ENCODE results near the gene ULBP1. TPM values are rescaled to one million over a fixed set of nuclear protein-coding genes. Genes with fewer than 3 reads are reported as not detected.
"Not testable (repeated sequence)": the region's sequence is repeated elsewhere in the genome, so short reads cannot be mapped to it uniquely, and the experiment has no call there.

The ULBP1 gene
- total and polyA plus RNA-seq, 2 experiments from 2014 or later: 0.27 TPM

DNA sequence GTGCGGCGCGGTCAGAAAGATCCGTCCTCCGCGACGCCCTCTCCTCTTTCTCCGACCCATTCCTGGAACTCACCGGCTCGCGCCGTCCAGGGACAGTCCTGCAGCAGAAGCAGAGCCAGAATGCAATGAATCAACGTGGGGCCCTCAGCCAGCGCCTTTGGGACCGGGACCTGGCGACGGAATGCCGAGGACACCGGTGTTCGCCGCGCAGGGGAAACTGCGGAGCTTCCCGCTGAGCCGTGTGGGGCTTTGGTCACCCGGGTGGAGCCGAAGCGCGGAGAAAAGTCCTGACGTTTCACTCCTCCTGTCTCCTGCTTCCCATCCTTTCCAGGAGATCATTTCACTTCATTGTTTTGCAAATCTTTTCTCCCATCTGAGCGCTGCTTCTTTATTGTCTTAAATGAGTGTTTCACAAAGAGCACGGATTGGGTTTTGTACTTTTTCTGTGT, 26.5 kb downstream of the ULBP1 start:
- 3% methylated on average over 32 of the region's 32 CpGs for WGBS (ENCODE audit: low lambda C conversion rate, missing lambda C conversion rate)
- Histone ChIP-seq H3K9me3 (ENCODE audit: low read depth) (no peaks in the 10 kb centered on the region), H3K4me1 (ENCODE audit: insufficient read depth) (peaks cover 12% of the 10 kb centered on the region), H3K4me3 (peak overlapping the region; percentile 26), H3K27me3 (peaks cover 97% of the 10 kb centered on the region), H3K4me2 (peak overlapping the region; percentile 90), H3K9me2 (replicated peaks; ENCODE audit: insufficient read depth) (no peaks in the 10 kb centered on the region), H2AFZ (peak overlapping the region; percentile 49), H3K79me2 (no peaks in the 10 kb centered on the region), H3K36me3 (replicated peaks; ENCODE audit: insufficient read depth, low read depth) (no peaks in the 10 kb centered on the region), H4K20me1 (ENCODE audit: insufficient read depth, poor library complexity, severe bottlenecking) (no peaks in the 10 kb centered on the region), H3K27ac (no peak overlapping the region)
- TF ChIP-seq EZH2phosphoT487 (IDR thresholded peaks at IDR 0.05; ENCODE audit: low read depth, severe bottlenecking, unreplicated experiment): no peak
- peak; percentile 90 for TF ChIP-seq EZH2 (IDR thresholded peaks at IDR 0.05; ENCODE audit: borderline replicate concordance)
- no peak for DNase-seq (ENCODE audit: low spot score)

DNA sequence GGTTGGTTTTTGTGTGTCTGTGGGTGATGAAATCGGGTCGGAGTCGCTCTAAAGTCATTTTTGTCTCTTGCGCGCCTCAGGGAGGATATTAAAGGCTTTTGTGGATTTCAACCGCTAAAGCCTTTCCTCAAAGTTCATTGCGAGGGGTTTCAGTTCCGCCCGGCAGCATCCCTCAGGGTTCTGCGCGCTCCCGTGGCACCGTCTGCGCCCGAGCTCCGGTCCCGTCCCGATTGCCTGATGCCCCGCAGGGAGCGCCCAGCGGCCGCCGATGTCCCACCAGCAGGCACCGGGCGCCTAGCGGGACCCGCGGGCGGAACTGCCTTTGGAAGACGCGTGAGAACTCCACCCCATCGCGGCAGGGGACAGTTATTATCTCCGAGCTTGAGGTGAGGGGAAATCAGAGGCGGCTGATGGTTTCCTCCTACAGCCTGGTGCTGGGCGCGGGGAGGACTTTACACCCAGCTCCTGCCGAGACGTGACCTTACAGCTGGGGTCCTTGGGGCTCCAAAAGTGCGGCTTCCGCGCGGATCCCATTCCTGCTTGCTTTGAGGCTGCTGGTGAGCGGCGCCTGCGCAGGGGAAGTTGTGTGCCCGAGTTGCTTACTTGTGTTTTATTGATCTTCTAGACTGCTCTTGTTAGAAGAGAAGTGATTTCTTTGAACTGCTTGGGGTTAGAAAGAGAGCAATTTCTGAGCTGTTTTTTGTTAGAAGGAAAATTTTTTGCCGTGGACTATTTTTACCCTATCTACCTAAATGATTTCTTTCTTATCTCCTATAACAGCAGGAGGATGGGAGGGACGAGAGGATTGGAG, 27.1 kb downstream of the ULBP1 start:
- Histone ChIP-seq H3K79me2 (no peaks in the 10 kb centered on the region), H2AFZ (peak overlapping the region; percentile 49), H3K4me3 (peak overlapping the region; percentile 26), H3K9me3 (ENCODE audit: low read depth) (no peaks in the 10 kb centered on the region), H3K27me3 (peaks cover 93% of the 10 kb centered on the region), H3K36me3 (replicated peaks; ENCODE audit: insufficient read depth, low read depth) (no peaks in the 10 kb centered on the region), H3K4me2 (peak overlapping the region; percentile 90), H3K4me1 (ENCODE audit: insufficient read depth) (peaks cover 12% of the 10 kb centered on the region), H3K9me2 (replicated peaks; ENCODE audit: insufficient read depth) (no peaks in the 10 kb centered on the region), H4K20me1 (ENCODE audit: insufficient read depth, poor library complexity, severe bottlenecking) (no peaks in the 10 kb centered on the region), H3K27ac (no peak overlapping the region)
- TF ChIP-seq, protein P1, sequence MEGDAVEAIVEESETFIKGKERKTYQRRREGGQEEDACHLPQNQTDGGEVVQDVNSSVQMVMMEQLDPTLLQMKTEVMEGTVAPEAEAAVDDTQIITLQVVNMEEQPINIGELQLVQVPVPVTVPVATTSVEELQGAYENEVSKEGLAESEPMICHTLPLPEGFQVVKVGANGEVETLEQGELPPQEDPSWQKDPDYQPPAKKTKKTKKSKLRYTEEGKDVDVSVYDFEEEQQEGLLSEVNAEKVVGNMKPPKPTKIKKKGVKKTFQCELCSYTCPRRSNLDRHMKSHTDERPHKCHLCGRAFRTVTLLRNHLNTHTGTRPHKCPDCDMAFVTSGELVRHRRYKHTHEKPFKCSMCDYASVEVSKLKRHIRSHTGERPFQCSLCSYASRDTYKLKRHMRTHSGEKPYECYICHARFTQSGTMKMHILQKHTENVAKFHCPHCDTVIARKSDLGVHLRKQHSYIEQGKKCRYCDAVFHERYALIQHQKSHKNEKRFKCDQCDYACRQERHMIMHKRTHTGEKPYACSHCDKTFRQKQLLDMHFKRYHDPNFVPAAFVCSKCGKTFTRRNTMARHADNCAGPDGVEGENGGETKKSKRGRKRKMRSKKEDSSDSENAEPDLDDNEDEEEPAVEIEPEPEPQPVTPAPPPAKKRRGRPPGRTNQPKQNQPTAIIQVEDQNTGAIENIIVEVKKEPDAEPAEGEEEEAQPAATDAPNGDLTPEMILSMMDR (IDR thresholded peaks at IDR 0.05; ENCODE audit: poor library complexity): no peak
- TF ChIP-seq EZH2 (IDR thresholded peaks at IDR 0.05; ENCODE audit: borderline replicate concordance) (peak; percentile 65), EZH2phosphoT487 (IDR thresholded peaks at IDR 0.05; ENCODE audit: low read depth, severe bottlenecking, unreplicated experiment) (no peak)
- peak; percentile 23 for DNase-seq (ENCODE audit: low spot score)
- WGBS (ENCODE audit: low lambda C conversion rate, missing lambda C conversion rate): 2% methylated on average over 49 of the region's 49 CpGs

DNA sequence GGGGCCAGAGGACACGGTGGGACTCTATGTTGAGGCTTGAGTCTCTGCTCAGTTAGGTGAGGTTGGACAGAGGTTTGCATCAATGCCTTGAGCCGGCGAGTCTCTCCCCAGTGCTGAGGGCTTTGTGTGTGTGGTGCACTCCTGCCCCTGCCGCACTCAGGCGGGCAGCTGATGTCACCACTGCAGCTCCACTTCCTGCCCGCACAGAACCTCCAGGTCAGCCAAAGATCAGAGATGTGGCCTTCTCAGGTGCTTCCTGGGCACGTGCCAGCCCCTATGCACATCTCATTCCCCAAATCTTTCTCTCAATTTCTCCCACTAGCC, 27.7 kb downstream of the ULBP1 start:
- H3K27ac ChIP-seq; H3K9me3 ChIP-seq (ENCODE audit: low read depth); H3K9me2 ChIP-seq (replicated peaks; ENCODE audit: insufficient read depth); H3K79me2 ChIP-seq; H2AFZ ChIP-seq; DNase-seq (ENCODE audit: low spot score); H3K36me3 ChIP-seq (replicated peaks; ENCODE audit: insufficient read depth, low read depth); H3K4me3 ChIP-seq; H4K20me1 ChIP-seq (ENCODE audit: insufficient read depth, poor library complexity, severe bottlenecking): not testable (repeated sequence)
- H3K27me3 ChIP-seq: peaks cover 87% of the 10 kb centered on the region
- 1% methylated on average over 7 of the region's 7 CpGs for WGBS (ENCODE audit: low lambda C conversion rate, missing lambda C conversion rate)
- H3K4me1 ChIP-seq (ENCODE audit: insufficient read depth): peaks cover 12% of the 10 kb centered on the region
- H3K4me2 ChIP-seq: peak overlapping the region; percentile 90

DNA sequence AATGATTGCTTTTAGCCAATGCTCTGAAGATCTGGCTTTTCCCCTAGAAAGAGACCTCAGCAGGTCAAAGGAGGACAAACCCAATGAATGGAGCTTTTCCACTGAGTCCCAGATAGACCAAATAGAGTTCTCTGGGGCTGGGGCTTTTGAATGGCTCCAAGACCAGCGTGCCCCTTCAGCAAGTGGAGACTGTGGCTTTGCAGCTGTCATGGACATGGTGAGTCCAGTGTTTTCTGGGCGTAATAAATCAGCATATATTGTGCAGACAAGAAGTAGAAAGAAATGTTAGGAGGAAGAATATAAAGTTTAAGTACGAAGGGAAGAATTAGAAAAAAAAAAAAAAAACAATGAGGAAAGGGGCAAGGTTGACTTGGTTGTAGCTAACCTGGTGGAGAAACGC, 28.1 kb downstream of the ULBP1 start:
- Histone ChIP-seq H3K36me3 (replicated peaks; ENCODE audit: insufficient read depth, low read depth) (no peaks in the 10 kb centered on the region), H3K9me3 (ENCODE audit: low read depth) (no peaks in the 10 kb centered on the region), H3K9me2 (replicated peaks; ENCODE audit: insufficient read depth) (no peaks in the 10 kb centered on the region), H2AFZ (no peak overlapping the region), H3K4me3 (no peak overlapping the region), H4K20me1 (ENCODE audit: insufficient read depth, poor library complexity, severe bottlenecking) (no peaks in the 10 kb centered on the region), H3K27me3 (peaks cover 83% of the 10 kb centered on the region), H3K4me1 (ENCODE audit: insufficient read depth) (peaks cover 12% of the 10 kb centered on the region), H3K27ac (no peak overlapping the region), H3K4me2 (no peak overlapping the region), H3K79me2 (no peaks in the 10 kb centered on the region)
- DNase-seq (ENCODE audit: low spot score): no peak
- WGBS (ENCODE audit: low lambda C conversion rate, missing lambda C conversion rate): 52% methylated on average over 4 of the region's 4 CpGs
- TF ChIP-seq EZH2phosphoT487 (IDR thresholded peaks at IDR 0.05; ENCODE audit: low read depth, severe bottlenecking, unreplicated experiment) (no peak), EZH2 (IDR thresholded peaks at IDR 0.05; ENCODE audit: borderline replicate concordance) (no peak)
- TF ChIP-seq, protein P1 (IDR thresholded peaks at IDR 0.05; ENCODE audit: poor library complexity): no peak

All from hepatocyte (in vitro differentiated cells).